Endothelial cell (in vitro differentiated cells): ENCODE data around the gene GRM1. TPM values are rescaled to one million over a fixed set of nuclear protein-coding genes. Genes with fewer than 3 reads are reported as not detected.

Experiments used
- DNase-seq: peaks from one replicate; pipeline ENCODE4 v3.0.0; 2021; ENCODE audit warnings: low spot score
- H3K27ac Mint-ChIP-seq: one replicate; pipeline ENCODE4 v1.8.0; 2021; ENCODE audit warnings: mixed read lengths, inconsistent platforms; ENCODE audit not compliant: unreplicated experiment
- H3K27me3 Mint-ChIP-seq: one replicate; pipeline ENCODE4 v1.8.0; 2021; ENCODE audit warnings: mild to moderate bottlenecking, moderate library complexity, mixed read lengths, inconsistent platforms; ENCODE audit not compliant: unreplicated experiment
- H3K36me3 Mint-ChIP-seq: one replicate; pipeline ENCODE4 v1.8.0; 2021; ENCODE audit warnings: mild to moderate bottlenecking, low read depth, mixed read lengths, inconsistent platforms; ENCODE audit not compliant: unreplicated experiment
- H3K4me1 Mint-ChIP-seq: one replicate; pipeline ENCODE4 v1.8.0; 2021; ENCODE audit warnings: mild to moderate bottlenecking, mixed read lengths, inconsistent platforms; ENCODE audit not compliant: unreplicated experiment
- H3K4me3 Mint-ChIP-seq: one replicate; pipeline ENCODE4 v1.8.0; 2021; ENCODE audit warnings: mild to moderate bottlenecking, mixed read lengths, inconsistent platforms; ENCODE audit not compliant: unreplicated experiment
- H3K9me3 Mint-ChIP-seq: one replicate; pipeline ENCODE4 v1.8.0; 2021; ENCODE audit warnings: mixed read lengths, inconsistent platforms; ENCODE audit not compliant: unreplicated experiment
- CTCF ChIP-seq: fragments of 200-600 bp; sonication (generic); IDR thresholded peaks from one replicate; pipeline ENCODE4 v1.5.0; 2021; ENCODE audit warnings: antibody characterized with exemption; ENCODE audit not compliant: unreplicated experiment
- total RNA-seq: library from RNA; stranded (reverse); fragmentation: NEBNext Ultra II Directional; extraction: Animal tissue kit (Norgen Biotek cat#: 25700); gene quantifications from one replicate; pipeline ENCODE4 v1.2.1, GENCODE V29; 2021; ENCODE audit not compliant: unreplicated experiment

Gene GRM1
- total RNA-seq, 1 donor from 2014 or later: 0.23 TPM

- DNase-seq: no peak
- Mint-ChIP-seq H3K4me3 (no peak overlapping the region), H3K27ac (no peak overlapping the region), H3K9me3 (no peaks in the 10 kb centered on the region), H3K4me1 (peaks cover 8% of the 10 kb centered on the region), H3K36me3 (no peaks in the 10 kb centered on the region), H3K27me3 (no peaks in the 10 kb centered on the region)
- TF ChIP-seq CTCF: no peak
Measured at GRCh38 chr6:146153040-146153758, 124.3 kb downstream of the GRM1 start.

- no peak for DNase-seq
- no peak for TF ChIP-seq CTCF
- H3K27ac Mint-ChIP-seq: no peak overlapping the region
- no peaks in the 10 kb centered on the region for H3K27me3 Mint-ChIP-seq
- H3K4me1 Mint-ChIP-seq: peaks cover 8% of the 10 kb centered on the region
- H3K36me3 Mint-ChIP-seq: no peaks in the 10 kb centered on the region
- no peaks in the 10 kb centered on the region for H3K9me3 Mint-ChIP-seq
- H3K4me3 Mint-ChIP-seq: no peak overlapping the region
Measured at GRCh38 chr6:146154197-146154596, 125.3 kb downstream of the GRM1 start.

GRCh38 chr6:146161664-146162063 lies 132.8 kb downstream of the GRM1 start:
- no peaks in the 10 kb centered on the region for H3K36me3 Mint-ChIP-seq
- no peaks in the 10 kb centered on the region for H3K9me3 Mint-ChIP-seq
- no peaks in the 10 kb centered on the region for H3K4me1 Mint-ChIP-seq
- no peak for DNase-seq
- TF ChIP-seq CTCF: no peak
- H3K27me3 Mint-ChIP-seq: no peaks in the 10 kb centered on the region
- no peak overlapping the region for H3K4me3 Mint-ChIP-seq
- no peak overlapping the region for H3K27ac Mint-ChIP-seq

- Mint-ChIP-seq H3K27ac (no peak overlapping the region), H3K4me1 (no peaks in the 10 kb centered on the region), H3K4me3 (no peak overlapping the region), H3K9me3 (no peaks in the 10 kb centered on the region), H3K36me3 (no peaks in the 10 kb centered on the region), H3K27me3 (no peaks in the 10 kb centered on the region)
- TF ChIP-seq CTCF: no peak
- no peak for DNase-seq
Measured at GRCh38 chr6:146169872-146170271, 141.0 kb downstream of the GRM1 start.

GRCh38 chr6:146177785-146178184 lies 148.9 kb downstream of the GRM1 start:
- no peak for DNase-seq
- no peak for TF ChIP-seq CTCF
- Mint-ChIP-seq H3K27ac (no peak overlapping the region), H3K4me3 (no peak overlapping the region), H3K36me3 (no peaks in the 10 kb centered on the region), H3K27me3 (no peaks in the 10 kb centered on the region), H3K9me3 (no peaks in the 10 kb centered on the region), H3K4me1 (no peaks in the 10 kb centered on the region)
